DND-41 (cell line): Measurements from ENCODE around the gene ABLIM2.

Source experiments
- EZH2 ChIP-seq: IDR thresholded peaks from 3 replicates; pipeline ENCODE4 v1.6.1; 2012; ENCODE audit warnings: borderline replicate concordance, low read depth, mild to moderate bottlenecking, moderate library complexity, low read length, inconsistent platforms; ENCODE audit not compliant: severe bottlenecking
- TF ChIP-seq, protein P1 (sequence below): IDR thresholded peaks from 2 replicates; pipeline ENCODE4 v1.5.1; 2012; ENCODE audit warnings: borderline replicate concordance, low read length, moderate library complexity, mild to moderate bottlenecking; ENCODE audit not compliant: poor library complexity, severe bottlenecking; ENCODE audit errors: extremely low read depth

DNA sequence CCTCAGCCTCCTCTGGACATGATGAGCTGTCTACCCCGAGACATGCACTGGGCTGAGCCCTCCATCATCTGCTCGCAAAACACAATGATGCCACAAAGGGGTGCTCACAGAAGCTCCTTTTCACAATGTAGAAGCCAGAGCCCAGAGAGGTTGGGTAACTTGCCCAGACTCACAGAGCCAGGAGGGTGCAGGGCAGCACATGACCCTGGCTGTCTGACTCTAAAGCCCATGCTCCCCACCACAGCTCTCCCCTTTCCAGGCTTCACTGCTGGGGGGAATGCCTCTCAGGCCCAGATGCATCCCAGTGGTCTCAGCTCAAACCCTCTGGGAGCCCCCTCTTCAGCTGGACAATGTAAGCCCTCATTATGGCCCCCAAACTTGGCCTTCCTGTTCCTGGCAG lies 120.5 kb downstream of the ABLIM2 start:
- TF ChIP-seq, protein P1, sequence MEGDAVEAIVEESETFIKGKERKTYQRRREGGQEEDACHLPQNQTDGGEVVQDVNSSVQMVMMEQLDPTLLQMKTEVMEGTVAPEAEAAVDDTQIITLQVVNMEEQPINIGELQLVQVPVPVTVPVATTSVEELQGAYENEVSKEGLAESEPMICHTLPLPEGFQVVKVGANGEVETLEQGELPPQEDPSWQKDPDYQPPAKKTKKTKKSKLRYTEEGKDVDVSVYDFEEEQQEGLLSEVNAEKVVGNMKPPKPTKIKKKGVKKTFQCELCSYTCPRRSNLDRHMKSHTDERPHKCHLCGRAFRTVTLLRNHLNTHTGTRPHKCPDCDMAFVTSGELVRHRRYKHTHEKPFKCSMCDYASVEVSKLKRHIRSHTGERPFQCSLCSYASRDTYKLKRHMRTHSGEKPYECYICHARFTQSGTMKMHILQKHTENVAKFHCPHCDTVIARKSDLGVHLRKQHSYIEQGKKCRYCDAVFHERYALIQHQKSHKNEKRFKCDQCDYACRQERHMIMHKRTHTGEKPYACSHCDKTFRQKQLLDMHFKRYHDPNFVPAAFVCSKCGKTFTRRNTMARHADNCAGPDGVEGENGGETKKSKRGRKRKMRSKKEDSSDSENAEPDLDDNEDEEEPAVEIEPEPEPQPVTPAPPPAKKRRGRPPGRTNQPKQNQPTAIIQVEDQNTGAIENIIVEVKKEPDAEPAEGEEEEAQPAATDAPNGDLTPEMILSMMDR: no peak
- TF ChIP-seq EZH2: no peak
